IMR-90 (cell line): Measurements from ENCODE around the gene LRRC47. TPM values are rescaled to one million over a fixed set of nuclear protein-coding genes. Genes with fewer than 3 reads are reported as not detected.

Experiments
- ATAC-seq: fragments of 200-7000 bp; cut with Tn5 transposase; 2 replicates; pipeline ENCODE4 v1.9.1; 2020; ENCODE audit warnings: low read depth, mild to moderate bottlenecking, moderate library complexity
- BruUV-seq: library from RNA; stranded (reverse); fragments of 400-500 nt; replicated peaks from 2 replicates; lab custom pipeline; 2021; lab: Mats Ljungman, UMichigan
- CTCF ChIA-PET: fragments of 300-600 bp; formaldehyde crosslinking; extraction: SDS; loops from one replicate; lab custom pipeline; 2021; ENCODE audit warnings: antibody characterized with exemption; lab: Yijun Ruan, JAX
- POLR2A ChIA-PET: fragments of 300-600 bp; sonication (Branson Sonifier 250); formaldehyde crosslinking; loops from one replicate; lab custom pipeline; 2022; ENCODE audit warnings: antibody characterized with exemption; ENCODE audit not compliant: unreplicated experiment; lab: Charles Lee
- DNase-seq: peaks from one replicate; pipeline ENCODE4 v3.0.0; 2013
- H2AFZ ChIP-seq: replicated peaks from 2 replicates; pipeline ENCODE3; 2013; ENCODE audit warnings: low read length, mild to moderate bottlenecking; ENCODE audit not compliant: poor library complexity
- H2AK5ac ChIP-seq: 2 replicates; pipeline ENCODE4 v1.6.1; 2013; ENCODE audit warnings: low read depth, low read length, inconsistent platforms
- H2AK9ac ChIP-seq: replicated peaks from 2 replicates; pipeline ENCODE3; 2013; ENCODE audit warnings: mild to moderate bottlenecking, low read depth, low read length, moderate library complexity; ENCODE audit not compliant: poor library complexity
- H2BK120ac ChIP-seq: 2 replicates; pipeline ENCODE4 v1.6.1; 2013; ENCODE audit warnings: low read depth, low read length, inconsistent platforms
- H2BK15ac ChIP-seq: 3 replicates; pipeline ENCODE4 v1.6.1; 2013; ENCODE audit warnings: low read depth, low read length, inconsistent platforms
- H2BK20ac ChIP-seq: 2 replicates; pipeline ENCODE4 v1.6.1; 2013; ENCODE audit warnings: low read depth, mild to moderate bottlenecking, inconsistent platforms, low read length, moderate library complexity
- H2BK5ac ChIP-seq: 2 replicates; pipeline ENCODE4 v1.6.1; 2013; ENCODE audit warnings: mild to moderate bottlenecking, low read depth, low read length, inconsistent platforms; ENCODE audit not compliant: poor library complexity, severe bottlenecking
- H3K14ac ChIP-seq: replicated peaks from 2 replicates; pipeline ENCODE4 v1.6.1; 2013; ENCODE audit warnings: low read depth, low read length, inconsistent platforms
- H3K18ac ChIP-seq: 2 replicates; pipeline ENCODE4 v1.6.1; 2013; ENCODE audit warnings: low read depth, low read length, control low read depth
- H3K23ac ChIP-seq: 2 replicates; pipeline ENCODE4 v1.6.1; 2013; ENCODE audit warnings: low read depth, low read length, inconsistent platforms
- H3K27ac ChIP-seq: 2 replicates; pipeline ENCODE4 v1.5.1; 2013; ENCODE audit warnings: mild to moderate bottlenecking, control low read depth, low read length; ENCODE audit not compliant: insufficient read depth
- H3K27me3 ChIP-seq: 2 replicates; pipeline ENCODE4 v1.6.1; 2013; ENCODE audit warnings: low read length; ENCODE audit not compliant: control insufficient read depth, insufficient read depth
- H3K36me3 ChIP-seq: 2 replicates; pipeline ENCODE4 v1.6.1; 2013; ENCODE audit warnings: low read length, mixed read lengths; ENCODE audit not compliant: control insufficient read depth, insufficient read depth
- H3K4ac ChIP-seq: 2 replicates; pipeline ENCODE4 v1.6.1; 2013; ENCODE audit warnings: low read depth, low read length, inconsistent platforms
- H3K4me1 ChIP-seq: 2 replicates; pipeline ENCODE4 v1.6.1; 2013; ENCODE audit warnings: low read length, mixed read lengths; ENCODE audit not compliant: control insufficient read depth, insufficient read depth
- H3K4me2 ChIP-seq: 2 replicates; pipeline ENCODE4 v1.6.1; 2013; ENCODE audit warnings: low read depth, mild to moderate bottlenecking, control low read depth, low read length, moderate library complexity
- H3K4me3 ChIP-seq: 2 replicates; pipeline ENCODE4 v1.5.1; 2013; ENCODE audit warnings: low read depth, mild to moderate bottlenecking, control low read depth, low read length, moderate library complexity; ENCODE audit not compliant: insufficient read depth
- H3K56ac ChIP-seq: 2 replicates; pipeline ENCODE4 v1.6.1; 2013; ENCODE audit warnings: low read length, inconsistent platforms; ENCODE audit not compliant: insufficient read depth; ENCODE audit errors: extremely low read depth
- H3K79me1 ChIP-seq, 2 experiments: 2 replicates each; pipeline ENCODE4 v1.6.1; 2013; ENCODE audit warnings: low read length in 2 of 2, inconsistent platforms in 1 of 2, low read depth in 1 of 2
- H3K9ac ChIP-seq: 2 replicates; pipeline ENCODE4 v1.6.1; 2013; ENCODE audit warnings: low read depth, low read length, control low read depth
- H3K9me1 ChIP-seq: 2 replicates; pipeline ENCODE4 v1.6.1; 2013; ENCODE audit warnings: low read length, inconsistent platforms; ENCODE audit not compliant: insufficient read depth
- H3K9me3 ChIP-seq: 2 replicates; pipeline ENCODE4 v1.6.1; 2013; ENCODE audit warnings: low read length; ENCODE audit not compliant: control insufficient read depth, insufficient read depth
- H4K20me1 ChIP-seq: 2 replicates; pipeline ENCODE4 v1.6.1; 2013; ENCODE audit warnings: low read length, inconsistent platforms; ENCODE audit not compliant: insufficient read depth
- H4K5ac ChIP-seq: 2 replicates; pipeline ENCODE4 v1.6.1; 2013; ENCODE audit warnings: mild to moderate bottlenecking, low read depth, low read length, control low read depth
- H4K8ac ChIP-seq, 2 experiments: 2 replicates each; pipeline ENCODE4 v1.6.1; 2013; ENCODE audit warnings: low read depth in 2 of 2, low read length in 2 of 2, control low read depth in 1 of 2, inconsistent platforms in 1 of 2
- H4K91ac ChIP-seq: 2 replicates; pipeline ENCODE4 v1.6.1; 2013; ENCODE audit warnings: low read depth, low read length, inconsistent platforms; ENCODE audit not compliant: insufficient read depth
- BHLHE40 ChIP-seq: fragments of 150-350 bp; IDR thresholded peaks from 2 replicates; pipeline ENCODE4 v1.6.1; 2016; ENCODE audit warnings: mild to moderate bottlenecking, low read depth, low read length
- CEBPB ChIP-seq: IDR thresholded peaks from 2 replicates; pipeline ENCODE4 v1.6.1; 2012; ENCODE audit warnings: low read depth, low read length, improper control_type of control experiment
- CHD1 ChIP-seq: IDR thresholded peaks from 2 replicates; pipeline ENCODE4 v1.6.1; 2012; ENCODE audit warnings: low read depth, low read length, improper control_type of control experiment
- FOS ChIP-seq: fragments of 150-350 bp; IDR thresholded peaks from 2 replicates; pipeline ENCODE4 v1.6.1; 2016; ENCODE audit warnings: low read depth, low read length
- MAFK ChIP-seq: IDR thresholded peaks from 2 replicates; pipeline ENCODE4 v1.6.1; 2012; ENCODE audit warnings: low read depth, low read length, improper control_type of control experiment
- MXI1 ChIP-seq: IDR thresholded peaks from 2 replicates; pipeline ENCODE4 v1.6.1; 2012; ENCODE audit warnings: low read depth, mild to moderate bottlenecking, low read length, moderate library complexity, borderline replicate concordance
- NFE2L2 ChIP-seq: fragments of 150-350 bp; IDR thresholded peaks from 2 replicates; pipeline ENCODE4 v1.6.1; 2016; ENCODE audit warnings: low read depth, mild to moderate bottlenecking, low read length
- POLR2A ChIP-seq: IDR thresholded peaks from 2 replicates; pipeline ENCODE4 v1.6.1; 2012; ENCODE audit warnings: mild to moderate bottlenecking, low read depth, low read length
- RAD21 ChIP-seq: IDR thresholded peaks from 2 replicates; pipeline ENCODE4 v1.6.1; 2012; ENCODE audit warnings: low read length, improper control_type of control experiment
- RCOR1 ChIP-seq: IDR thresholded peaks from 2 replicates; pipeline ENCODE4 v1.6.1; 2012; ENCODE audit warnings: mild to moderate bottlenecking, low read length, improper control_type of control experiment; ENCODE audit not compliant: insufficient replicate concordance
- RFX5 ChIP-seq: IDR thresholded peaks from 2 replicates; pipeline ENCODE4 v1.8.0; 2012; ENCODE audit warnings: low read depth, mild to moderate bottlenecking, low read length, moderate library complexity
- SMC3 ChIP-seq: fragments of 150-350 bp; IDR thresholded peaks from 2 replicates; pipeline ENCODE4 v1.6.1; 2016; ENCODE audit warnings: low read depth, mild to moderate bottlenecking, antibody characterized with exemption, low read length, moderate library complexity
- WGBS, 2 experiments: methylation state at CpG; one replicate each; pipeline versions ENCODE4 v1.1.5 to v1.1.7; 2013; ENCODE audit warnings: missing lambda C conversion rate in 2 of 2; ENCODE audit not compliant: insufficient read length in 1 of 2; ENCODE audit errors: extremely low coverage in 2 of 2; 5-methylcytosine and 5-hydroxymethylcytosine counted together
- dilution Hi-C: fragments of 300-500 bp; cut with HindIII; formaldehyde crosslinking; loops from one replicate; pipeline ENCODE4 v1.14.3; 2018; ENCODE audit warnings: low sequenced_read_pairs; ENCODE audit not compliant: unreplicated experiment
- in situ Hi-C: fragments of 300-500 bp; cut with MboI; formaldehyde crosslinking; loops from 3 replicates; pipeline ENCODE4 v1.14.3; 2019; ENCODE audit warnings: low sequenced_read_pairs, inconsistent platforms, mixed read lengths
- intact Hi-C: fragments of 100-400 bp; cut with micrococcal nuclease; formaldehyde crosslinking; loops from 2 replicates; pipeline ENCODE4 v1.10.0; 2022
- polyA plus RNA-seq, 3 experiments: library from polyadenylated mRNA; depleted of rRNA; stranded (reverse); fragments of >200 nt; gene quantifications; 2 replicates each; pipeline ENCODE4 v1.2.3, GENCODE V29; 2012; ENCODE audit warnings: low replicate concordance in 1 of 3
- total RNA-seq: library from RNA; depleted of rRNA; stranded (reverse); fragments of >200 nt; gene quantifications from 2 replicates; pipeline ENCODE4 v1.2.3, GENCODE V29; 2012
- TF ChIP-seq, protein P1 (sequence below): fragments of 150-350 bp; IDR thresholded peaks from 2 replicates; pipeline ENCODE4 v1.6.1; 2017; ENCODE audit warnings: mild to moderate bottlenecking, antibody characterized with exemption, low read length, low read depth
- TF ChIP-seq, protein P2 (sequence below): fragments of 150-350 bp; IDR thresholded peaks from 2 replicates; pipeline ENCODE4 v1.6.1; 2016; ENCODE audit warnings: low read depth, mild to moderate bottlenecking, low read length, moderate library complexity, borderline replicate concordance
- TF ChIP-seq, protein P3 (sequence below): conservative IDR thresholded peaks from 2 replicates; pipeline ENCODE4 v1.5.1; 2012; ENCODE audit warnings: mild to moderate bottlenecking, low read depth, low read length, improper control_type of control experiment

Gene LRRC47
- total and polyA plus RNA-seq, 2 of the 4 experiments (the other 2 are of a cell fraction): 15.2 to 19.7 TPM

DNA sequence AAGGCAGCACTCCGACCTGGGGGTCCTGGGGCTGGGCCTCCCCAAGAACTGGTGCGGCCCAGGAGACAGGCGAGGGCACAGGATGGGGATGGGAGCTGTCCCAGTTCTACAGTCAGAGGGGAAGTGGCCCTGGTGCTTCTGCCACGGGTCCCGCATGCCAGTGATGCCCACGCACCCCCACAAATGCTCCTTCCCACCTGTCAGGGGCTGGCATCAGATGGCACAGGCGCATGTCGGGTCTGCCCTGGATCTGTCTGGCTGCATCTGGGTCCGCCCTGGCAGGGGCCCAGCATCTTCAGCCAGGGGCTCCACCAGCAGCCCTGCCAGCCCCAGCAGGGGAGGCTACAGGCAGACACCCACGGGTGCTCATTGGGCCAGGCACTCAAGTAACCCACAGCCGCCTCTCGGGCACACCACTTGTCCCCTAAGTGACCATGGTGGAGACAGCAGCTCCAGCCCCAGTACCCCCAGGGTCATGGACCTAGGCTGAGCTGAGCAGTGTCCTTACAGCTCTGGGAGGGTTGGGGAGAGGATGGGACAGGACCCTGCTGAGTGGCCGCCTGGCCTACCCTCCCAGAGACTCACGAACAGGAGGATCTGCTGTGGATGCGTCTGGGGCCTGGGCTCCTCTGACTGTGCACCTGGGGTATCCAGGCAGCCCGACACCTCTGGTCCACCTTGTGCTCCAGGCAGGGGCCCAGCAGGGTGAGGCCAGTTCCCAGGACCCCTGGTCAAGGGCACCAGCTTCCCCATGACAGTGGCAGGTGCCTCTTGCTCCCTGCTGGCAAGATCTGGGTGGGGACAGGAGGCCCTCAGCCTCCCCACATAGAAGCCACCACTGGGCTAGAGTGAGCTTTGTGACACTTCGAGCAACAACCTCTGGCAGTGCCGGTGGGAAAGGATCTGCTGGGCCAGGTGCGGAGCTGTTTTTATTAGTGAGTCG lies 18.4 kb downstream of the LRRC47 start:
- peaks cover 14% of the 10 kb centered on the region for H3K4me1 ChIP-seq
- no peak overlapping the region for H3K4me3 ChIP-seq
- H3K14ac ChIP-seq: no peak overlapping the region
- no peak overlapping the region for H3K27ac ChIP-seq
- no peak overlapping the region for H2AFZ ChIP-seq
- ChIA-PET POLR2A (no interaction called here), CTCF (no interaction called here)
- dilution Hi-C loops (no loop called here), intact Hi-C loops (no loop called here), in situ Hi-C loops (no loop called here)
- no peak overlapping the region for H3K18ac ChIP-seq
- H3K56ac ChIP-seq: no peak overlapping the region
- H4K20me1 ChIP-seq: no peaks in the 10 kb centered on the region
- no peak overlapping the region for H3K23ac ChIP-seq
- no peak overlapping the region for H3K4ac ChIP-seq
- H2AK5ac ChIP-seq: no peak overlapping the region
- no peak overlapping the region for H2BK15ac ChIP-seq
- WGBS, 2 experiments: 47% methylated on average over 6 of the region's 20 CpGs; no CpG with 5 or more reads in 1 of the 2 experiments
- no peak overlapping the region for H2BK20ac ChIP-seq
- H4K5ac ChIP-seq: no peak overlapping the region
- no peaks in the 10 kb centered on the region for H3K79me1 ChIP-seq
- H3K9ac ChIP-seq: no peak overlapping the region
- no TSS peak for BruUV-seq
- H4K8ac ChIP-seq: no peak overlapping the region
- H2AK9ac ChIP-seq: no peak overlapping the region
- no peak overlapping the region for H2BK120ac ChIP-seq
- H2BK5ac ChIP-seq: no peak overlapping the region
- DNase-seq (no peak), ATAC-seq (no peak)
- H3K9me1 ChIP-seq: peaks cover 4% of the 10 kb centered on the region; the same call in 1 of the 2 replicates
- no peak overlapping the region for H4K91ac ChIP-seq
- H3K36me3 ChIP-seq: peaks cover 32% of the 10 kb centered on the region
- H3K9me3 ChIP-seq: no peaks in the 10 kb centered on the region
- no peak overlapping the region for H3K4me2 ChIP-seq
- H3K27me3 ChIP-seq: no peaks in the 10 kb centered on the region
- TF ChIP-seq MAFK (no peak), RFX5 (no peak), NFE2L2 (no peak), CHD1 (no peak), MXI1 (no peak), RAD21 (no peak), BHLHE40 (no peak), RCOR1 (no peak), SMC3 (no peak), FOS (no peak), CEBPB (no peak), POLR2A (no peak)
- TF ChIP-seq, protein P1, sequence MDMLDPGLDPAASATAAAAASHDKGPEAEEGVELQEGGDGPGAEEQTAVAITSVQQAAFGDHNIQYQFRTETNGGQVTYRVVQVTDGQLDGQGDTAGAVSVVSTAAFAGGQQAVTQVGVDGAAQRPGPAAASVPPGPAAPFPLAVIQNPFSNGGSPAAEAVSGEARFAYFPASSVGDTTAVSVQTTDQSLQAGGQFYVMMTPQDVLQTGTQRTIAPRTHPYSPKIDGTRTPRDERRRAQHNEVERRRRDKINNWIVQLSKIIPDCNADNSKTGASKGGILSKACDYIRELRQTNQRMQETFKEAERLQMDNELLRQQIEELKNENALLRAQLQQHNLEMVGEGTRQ: no peak
- TF ChIP-seq, protein P2, sequence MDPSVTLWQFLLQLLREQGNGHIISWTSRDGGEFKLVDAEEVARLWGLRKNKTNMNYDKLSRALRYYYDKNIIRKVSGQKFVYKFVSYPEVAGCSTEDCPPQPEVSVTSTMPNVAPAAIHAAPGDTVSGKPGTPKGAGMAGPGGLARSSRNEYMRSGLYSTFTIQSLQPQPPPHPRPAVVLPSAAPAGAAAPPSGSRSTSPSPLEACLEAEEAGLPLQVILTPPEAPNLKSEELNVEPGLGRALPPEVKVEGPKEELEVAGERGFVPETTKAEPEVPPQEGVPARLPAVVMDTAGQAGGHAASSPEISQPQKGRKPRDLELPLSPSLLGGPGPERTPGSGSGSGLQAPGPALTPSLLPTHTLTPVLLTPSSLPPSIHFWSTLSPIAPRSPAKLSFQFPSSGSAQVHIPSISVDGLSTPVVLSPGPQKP: no peak
- TF ChIP-seq, protein P3, sequence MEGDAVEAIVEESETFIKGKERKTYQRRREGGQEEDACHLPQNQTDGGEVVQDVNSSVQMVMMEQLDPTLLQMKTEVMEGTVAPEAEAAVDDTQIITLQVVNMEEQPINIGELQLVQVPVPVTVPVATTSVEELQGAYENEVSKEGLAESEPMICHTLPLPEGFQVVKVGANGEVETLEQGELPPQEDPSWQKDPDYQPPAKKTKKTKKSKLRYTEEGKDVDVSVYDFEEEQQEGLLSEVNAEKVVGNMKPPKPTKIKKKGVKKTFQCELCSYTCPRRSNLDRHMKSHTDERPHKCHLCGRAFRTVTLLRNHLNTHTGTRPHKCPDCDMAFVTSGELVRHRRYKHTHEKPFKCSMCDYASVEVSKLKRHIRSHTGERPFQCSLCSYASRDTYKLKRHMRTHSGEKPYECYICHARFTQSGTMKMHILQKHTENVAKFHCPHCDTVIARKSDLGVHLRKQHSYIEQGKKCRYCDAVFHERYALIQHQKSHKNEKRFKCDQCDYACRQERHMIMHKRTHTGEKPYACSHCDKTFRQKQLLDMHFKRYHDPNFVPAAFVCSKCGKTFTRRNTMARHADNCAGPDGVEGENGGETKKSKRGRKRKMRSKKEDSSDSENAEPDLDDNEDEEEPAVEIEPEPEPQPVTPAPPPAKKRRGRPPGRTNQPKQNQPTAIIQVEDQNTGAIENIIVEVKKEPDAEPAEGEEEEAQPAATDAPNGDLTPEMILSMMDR: no peak
